KG1 (cell line): ENCODE measurements around the gene LENG9.

Experiments used
- DNase-seq: peaks from one replicate; lab custom pipeline; 2025; lab: John Stamatoyannopoulos, UW

LENG9 gene

DNA sequence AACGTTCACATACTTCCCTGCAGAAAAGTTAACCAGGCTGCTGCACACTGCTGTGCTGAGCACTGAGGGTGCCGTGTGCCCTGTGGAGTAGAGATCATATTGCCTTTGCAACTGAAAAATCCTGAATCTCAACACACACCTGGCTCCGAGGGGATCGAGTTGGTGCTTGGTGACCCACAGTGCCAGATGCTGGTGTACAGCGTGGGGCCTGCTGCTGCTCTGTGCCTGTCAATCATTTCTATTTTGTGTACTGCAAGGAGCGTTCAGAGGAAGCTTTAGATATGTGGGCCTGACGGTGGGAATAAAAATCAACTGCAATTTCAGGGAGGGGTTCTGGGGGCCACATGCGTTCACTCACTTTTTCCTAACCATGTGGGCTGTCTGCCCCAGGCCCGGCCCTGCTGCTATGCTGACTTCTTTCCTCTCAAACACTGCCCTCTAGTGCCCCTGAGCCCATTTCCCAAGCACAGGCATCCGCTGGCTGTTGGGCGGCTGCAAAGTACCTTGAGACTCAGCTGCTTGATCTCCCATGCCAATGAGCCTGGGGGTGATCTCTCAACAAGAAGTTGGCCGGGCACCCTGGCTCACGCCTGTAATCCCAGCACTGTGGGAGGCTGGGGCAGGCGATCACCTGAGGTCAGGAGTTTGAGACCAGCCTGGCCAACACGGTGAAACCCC, 24.3 kb downstream of the LENG9 start:
- peak; percentile 13 for DNase-seq

GRCh38 chr19:54436628-54437252, 26.8 kb downstream of the LENG9 start:
- DNase-seq, result no peak

- no peak for DNase-seq
Observed at GRCh38 chr19:54436031-54436523, 27.5 kb downstream of the LENG9 start.

- no peak for DNase-seq
Observed at GRCh38 chr19:54435551-54436016, 28.0 kb downstream of the LENG9 start.

GRCh38 chr19:54434873-54435214, 28.7 kb downstream of the LENG9 start:
- DNase-seq, result no peak

DNA sequence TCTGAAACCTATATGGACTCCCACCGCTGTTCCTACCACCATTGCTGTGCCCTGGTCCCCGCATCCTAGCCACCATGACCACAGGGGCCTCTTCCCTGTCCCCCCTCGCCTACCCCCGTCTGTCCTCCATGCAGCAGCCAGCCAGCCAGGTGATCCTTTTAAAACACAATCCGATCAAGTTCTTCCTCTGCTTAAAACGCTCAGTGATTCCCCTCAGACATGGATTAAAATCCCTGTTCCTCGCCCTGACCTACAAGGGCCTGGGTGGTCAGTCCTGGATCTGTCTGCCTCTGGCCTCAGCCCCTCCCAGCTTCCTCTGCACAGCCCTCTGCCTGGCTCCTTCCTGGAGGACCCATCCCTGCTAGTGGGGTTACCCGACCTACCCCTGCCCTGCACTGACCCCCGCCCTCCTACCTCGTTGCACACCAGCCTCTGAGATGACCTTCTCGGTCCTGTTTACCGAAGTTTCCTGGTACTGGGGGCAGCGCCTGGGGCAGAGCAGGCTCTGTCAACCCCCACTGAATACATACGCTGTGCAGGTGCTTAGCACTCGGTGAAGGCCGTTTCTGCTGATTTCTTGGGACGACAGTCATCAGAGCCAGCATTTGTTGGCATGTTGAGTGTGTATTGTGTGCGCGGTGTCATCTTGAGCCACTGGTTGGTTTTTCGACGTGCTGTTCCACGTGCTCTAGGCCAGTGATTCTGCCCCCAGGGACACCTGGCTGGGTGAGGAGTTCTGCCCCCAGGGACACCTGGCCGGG, 29.3 kb downstream of the LENG9 start:
- DNase-seq, result no peak

DNA sequence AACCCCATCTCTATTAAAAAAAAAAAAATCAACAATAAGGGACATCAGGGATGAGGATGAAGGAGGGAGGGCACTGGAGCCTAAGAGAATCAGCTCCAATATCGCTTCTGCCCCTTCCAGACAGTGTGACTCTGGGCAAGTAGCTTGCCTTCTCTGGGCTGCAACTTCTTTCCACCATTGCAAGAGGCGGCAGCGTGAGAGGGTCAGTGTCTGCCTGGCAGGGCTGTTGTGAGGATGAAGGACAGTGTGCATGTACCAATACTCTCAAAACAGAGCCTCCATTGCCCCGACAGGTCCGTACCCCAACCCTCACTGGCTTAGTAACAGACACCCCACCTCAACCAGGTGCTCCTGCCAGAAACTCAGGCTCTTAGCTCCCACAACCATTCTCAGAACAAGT, 29.9 kb downstream of the LENG9 start:
- DNase-seq, result no peak

DNA sequence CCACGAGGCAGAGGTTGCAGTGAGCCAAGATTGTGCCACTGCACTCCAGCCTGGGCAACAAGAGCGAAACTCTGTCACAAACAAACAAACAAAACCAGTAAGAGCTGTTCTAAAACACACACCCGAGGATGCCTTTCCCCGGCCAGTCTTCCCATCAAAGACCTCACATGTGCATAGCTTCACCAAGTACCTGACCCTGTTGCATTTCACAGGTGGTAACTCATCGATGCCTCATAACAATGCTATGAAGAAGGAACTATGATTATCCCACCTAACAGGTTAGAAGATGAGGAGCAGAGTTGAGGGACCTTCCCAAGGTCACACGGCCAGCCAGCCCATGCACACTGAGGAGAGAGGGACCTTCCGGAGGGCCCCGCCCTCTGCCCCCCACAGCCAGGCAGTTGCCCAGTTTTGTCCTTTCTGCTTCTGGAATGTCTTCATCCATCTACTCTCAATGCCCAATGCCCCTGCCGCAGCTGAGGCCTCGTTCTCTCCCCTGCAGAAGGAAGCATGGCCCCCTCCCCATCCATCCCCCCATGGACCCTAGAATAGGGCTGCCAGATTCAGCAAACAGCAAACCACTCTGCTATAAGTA, 31.3 kb downstream of the LENG9 start:
- DNase-seq, result no peak

DNA sequence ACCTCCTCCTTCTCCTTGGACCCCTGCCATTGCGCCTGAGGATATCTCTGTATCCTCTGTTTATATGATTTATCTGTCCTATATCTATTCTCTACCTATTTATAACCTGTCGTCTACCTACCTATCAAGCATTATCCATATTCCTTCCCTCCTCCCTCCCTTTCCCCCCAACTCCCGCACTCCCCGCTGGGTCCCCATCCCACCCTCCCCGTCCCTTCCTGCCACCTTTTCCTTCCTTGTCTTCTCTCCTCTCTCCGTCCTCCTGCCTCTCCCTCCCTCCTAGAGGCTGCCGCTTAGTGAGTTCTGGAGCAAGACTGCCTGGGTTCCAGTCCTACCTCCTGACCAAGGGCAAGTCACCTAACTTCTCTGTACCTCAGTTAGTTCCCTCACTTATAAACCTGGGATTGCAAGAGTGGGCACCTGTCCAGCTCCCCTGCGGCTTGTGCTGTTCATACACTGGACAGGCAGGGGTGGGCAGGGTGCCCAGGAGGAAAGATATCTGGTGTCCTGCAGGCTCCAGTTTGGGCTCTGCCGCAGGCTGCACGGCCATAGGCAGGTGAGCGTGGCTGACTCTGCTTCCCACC, 32.2 kb downstream of the LENG9 start:
- DNase-seq, result no peak

DNA sequence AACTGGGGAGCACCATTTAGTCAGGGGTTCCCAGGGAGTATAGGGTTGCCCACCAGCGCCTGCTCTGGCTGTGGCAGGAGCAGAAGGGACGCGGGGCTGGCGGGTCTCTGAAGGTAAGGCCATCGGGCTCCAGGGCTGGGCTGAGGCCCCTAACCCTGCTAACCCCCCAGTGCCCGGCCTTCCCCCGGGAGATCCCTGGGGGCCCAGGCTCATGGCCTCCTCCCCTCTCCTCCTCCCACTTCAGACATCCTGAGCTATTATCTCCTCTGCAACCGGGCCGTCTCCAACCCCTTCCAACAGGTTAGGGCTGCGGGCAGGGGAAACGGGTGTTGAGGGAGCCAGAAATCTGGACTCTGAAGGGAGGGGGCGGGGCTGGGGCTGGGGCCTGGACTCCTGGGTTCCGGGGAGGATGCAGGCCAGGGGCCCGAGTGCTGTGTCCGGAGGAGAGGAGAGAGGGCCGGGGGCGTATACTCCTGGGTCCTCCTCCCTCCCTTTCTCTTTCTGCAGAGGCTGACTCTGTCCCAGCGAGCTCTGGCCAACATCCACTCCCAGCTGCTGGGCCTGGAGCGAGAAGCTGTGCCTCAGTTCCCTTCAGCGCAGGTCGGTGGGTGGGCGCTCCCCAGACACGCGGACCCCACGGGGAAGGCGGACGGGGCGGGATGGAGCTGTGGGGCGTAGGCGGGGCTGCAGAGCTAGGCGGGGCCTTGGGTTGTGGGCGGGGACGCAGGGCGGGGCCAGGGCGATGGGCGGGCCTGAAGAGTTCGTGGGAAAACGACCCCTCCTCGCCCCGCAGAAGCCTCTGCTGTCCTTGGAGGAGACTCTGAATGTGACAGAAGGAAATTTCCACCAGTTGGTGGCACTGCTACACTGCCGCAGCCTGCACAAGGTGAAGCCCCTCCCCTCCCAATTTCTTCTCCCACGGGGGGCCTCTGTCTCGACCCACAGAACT, 33.0 kb downstream of the LENG9 start:
- DNase-seq, result no peak

DNA sequence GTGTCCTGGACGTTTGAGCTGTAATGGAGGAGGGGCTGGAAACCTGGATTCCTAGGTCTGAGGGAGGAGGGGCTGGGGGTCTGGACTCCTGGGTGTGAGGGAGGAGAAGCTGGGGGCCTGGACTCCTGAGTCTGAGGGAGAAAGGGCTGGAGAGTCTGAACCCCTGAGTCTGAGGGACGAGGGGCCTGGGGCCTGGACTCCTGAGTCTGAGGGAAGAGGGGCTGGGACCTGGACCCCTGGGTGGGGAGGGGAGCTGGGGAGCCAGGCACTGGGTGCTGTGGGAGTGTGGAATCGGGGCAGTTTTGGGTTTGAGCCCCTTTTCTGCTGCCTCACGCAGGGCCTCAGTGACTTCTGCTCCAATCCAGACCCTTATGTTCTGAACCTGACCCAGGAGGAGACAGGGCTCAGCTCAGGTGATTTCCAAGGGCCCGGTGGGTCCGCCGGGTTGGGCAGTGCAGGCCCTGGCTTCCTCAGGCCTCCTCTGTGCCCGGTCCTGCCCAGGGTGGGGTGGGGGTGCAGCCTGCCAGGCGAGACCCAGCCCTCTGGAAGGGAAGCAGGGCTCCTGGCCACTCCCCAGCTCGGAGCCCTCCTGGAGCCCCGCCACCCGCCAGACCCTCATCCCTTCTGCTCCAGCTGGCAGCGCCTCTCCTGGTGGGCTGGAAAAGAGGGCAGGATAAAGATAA, 33.9 kb downstream of the LENG9 start:
- DNase-seq, result no peak

DNA sequence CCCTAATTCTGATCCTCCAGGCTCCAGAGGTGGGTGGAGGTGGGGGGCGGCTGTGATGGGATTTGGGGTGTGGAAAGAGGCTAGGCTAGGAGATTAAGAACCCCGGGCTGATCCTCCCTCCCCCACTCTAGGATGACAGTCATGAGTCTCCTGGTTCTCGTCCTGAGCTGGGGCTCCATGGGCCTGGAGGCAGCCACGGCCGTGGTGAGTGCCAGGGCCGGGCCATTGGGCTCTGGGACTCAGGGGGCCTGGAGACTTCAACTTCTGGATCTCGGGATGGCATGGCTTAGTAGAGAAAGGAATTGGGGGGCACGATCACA, 34.4 kb downstream of the LENG9 start:
- no peak for DNase-seq

DNA sequence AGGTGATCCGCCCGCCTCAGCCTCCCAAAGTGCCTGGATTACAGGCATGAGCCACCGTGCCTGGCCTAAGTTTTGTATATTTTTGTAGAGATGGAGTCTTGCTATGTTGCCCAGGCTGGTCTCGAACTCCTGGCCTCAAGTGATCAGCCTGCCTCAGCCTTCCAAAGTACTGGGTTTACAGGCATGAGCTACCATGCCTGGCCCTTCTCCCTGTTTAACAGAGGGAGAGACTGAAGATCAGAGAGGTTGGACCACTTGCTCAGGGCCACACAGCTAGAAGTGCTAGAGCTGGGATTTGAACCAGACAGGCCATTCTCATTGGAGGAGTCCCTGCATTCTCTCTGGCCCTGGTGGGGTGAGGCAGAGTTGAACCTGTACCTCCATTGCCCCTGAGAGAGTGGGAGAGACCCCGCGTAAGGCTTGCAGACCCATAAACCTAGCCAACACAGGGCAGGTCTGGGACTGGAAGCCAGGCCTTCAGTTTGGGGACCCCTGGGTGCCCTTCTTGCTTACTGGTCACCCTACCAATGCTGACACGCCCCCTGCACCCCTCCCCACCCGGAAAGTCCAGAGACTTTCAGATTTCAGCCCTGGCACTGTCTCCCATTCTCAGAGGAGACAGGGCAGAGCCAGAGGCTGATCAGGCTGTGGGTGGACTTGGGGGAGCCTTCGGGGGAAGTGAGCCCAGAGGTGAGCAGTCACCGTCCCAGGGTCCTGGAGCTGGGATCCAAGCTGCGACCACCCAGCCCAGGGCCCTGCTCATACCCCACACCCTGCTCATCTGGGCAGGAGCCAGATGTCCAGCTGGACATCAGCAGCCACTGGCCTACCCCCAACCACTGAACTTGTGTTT, 35.0 kb downstream of the LENG9 start:
- DNase-seq, result no peak

- no peak for DNase-seq
Observed at GRCh38 chr19:54427586-54427985, 36.0 kb downstream of the LENG9 start.

- no peak for DNase-seq
Observed at GRCh38 chr19:54426291-54426931, 37.2 kb downstream of the LENG9 start.

DNA sequence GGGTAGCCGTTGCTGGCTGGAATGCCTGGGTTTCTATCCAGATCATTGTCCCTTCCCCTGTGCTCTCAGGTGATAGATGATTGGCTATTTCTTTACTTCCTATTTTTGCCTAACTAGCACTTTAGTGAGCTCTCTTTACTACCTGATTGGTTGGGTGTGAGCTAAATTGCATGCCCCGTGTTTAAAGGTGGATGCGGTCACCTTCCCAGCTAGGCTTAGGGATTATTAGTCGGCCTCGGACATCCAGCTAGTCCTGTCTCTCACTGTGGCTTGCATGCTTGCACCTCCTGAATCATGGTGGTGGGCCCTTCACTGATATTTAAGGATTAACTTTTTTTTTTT, 38.2 kb downstream of the LENG9 start:
- DNase-seq, result no peak

DNA sequence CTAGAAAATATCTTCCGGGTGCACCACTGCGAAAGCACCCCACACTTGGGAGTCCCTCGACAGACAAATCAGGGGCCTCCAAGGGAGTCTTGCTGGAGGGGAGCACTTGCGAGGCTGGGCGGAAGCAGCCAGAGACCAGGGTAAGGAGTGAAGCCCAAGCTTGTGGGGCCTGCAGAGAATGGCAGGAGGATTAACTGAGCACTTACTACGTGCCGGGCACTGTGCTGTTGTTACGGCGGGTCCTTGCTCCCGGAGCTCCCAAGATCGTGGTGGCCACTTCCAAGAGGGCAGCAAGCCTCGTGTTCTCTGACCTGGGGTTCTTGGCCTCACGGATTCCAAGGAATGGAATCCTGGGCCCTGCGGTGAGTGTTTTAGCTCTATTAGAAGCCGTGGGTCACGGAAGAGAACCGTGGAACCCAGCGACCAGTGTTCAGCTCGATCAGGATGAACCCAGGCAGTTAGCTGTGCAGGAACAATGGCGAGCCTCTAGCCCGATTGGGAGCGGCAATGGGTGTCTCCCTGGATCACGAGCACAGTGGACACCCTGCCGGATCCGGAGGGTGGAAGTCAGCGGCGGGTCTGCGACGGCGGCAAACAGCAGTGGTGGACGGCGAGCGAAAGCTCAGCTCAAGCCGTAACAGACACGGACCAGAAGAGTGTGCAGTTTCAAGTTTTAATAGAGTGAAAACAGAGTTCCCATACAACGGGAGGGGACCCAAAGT, 38.8 kb downstream of the LENG9 start:
- DNase-seq, result no peak

DNA sequence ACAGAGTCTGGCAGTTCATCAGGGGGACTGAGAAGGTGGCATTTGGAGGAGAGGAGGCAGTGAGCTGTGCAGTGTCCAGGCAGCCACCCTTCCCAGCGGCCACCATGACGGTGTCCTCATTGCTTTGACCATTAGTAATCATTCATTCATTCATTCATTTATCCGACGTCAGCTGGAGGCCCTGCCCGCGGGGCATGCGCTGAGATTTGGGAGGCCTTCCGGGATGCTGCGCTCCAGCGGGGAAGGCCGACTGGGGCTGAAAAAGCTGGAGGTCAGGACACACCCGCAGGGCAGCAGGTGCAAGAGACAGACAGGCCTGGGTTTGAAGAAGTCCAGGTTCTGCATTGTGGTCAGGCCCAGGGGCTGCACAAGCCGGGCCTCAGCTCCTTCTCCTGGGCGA, 39.4 kb downstream of the LENG9 start:
- DNase-seq, result no peak

DNA sequence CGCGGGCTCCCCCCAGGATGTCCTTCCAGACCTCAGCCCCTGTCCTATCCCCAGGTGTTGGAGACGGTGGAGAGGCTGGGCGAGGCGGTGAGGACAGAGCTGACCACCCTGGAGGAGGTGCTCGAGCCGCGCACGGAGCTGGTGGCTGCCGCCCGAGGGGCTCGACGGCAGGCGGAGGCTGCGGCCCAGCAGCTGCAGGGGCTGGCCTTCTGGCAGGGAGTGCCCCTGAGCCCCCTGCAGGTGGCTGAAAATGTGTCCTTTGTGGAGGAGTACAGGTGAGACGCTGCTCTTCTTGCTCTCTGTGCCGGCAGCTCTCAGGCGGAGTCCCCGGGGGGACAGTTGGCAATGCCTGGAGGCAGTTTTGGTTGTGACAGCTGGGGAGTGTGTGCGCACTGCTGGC, 41.4 kb downstream of the LENG9 start:
- no peak for DNase-seq
